Occipital lobe (tissue), 2 donors: ENCODE results near the gene GPBAR1. TPM values are rescaled to one million over a fixed set of nuclear protein-coding genes. Genes with fewer than 3 reads are reported as not detected.
A peak's percentile ranks its signal among the peaks of the same experiment; 100 is the strongest.
"Not testable (repeated sequence)": the region's sequence is repeated elsewhere in the genome, so short reads cannot be mapped to it uniquely, and the experiment has no call there.

Source experiments
- DNase-seq: peaks from one replicate; lab custom pipeline; 2025; lab: John Stamatoyannopoulos, UW
- total RNA-seq: library from RNA; depleted of rRNA; stranded (reverse); fragments of >200 nt; gene quantifications from one replicate; pipeline ENCODE4 v1.2.3, GENCODE V29; 2014

Gene GPBAR1
- total RNA-seq, 1 donor from 2014 or later: not detected

- no peak for DNase-seq
These were observed 6.4 kb downstream of the GPBAR1 start for GRCh38 chr2:218267259-218267658.

GRCh38 chr2:218269900-218270720, 9.3 kb downstream of the GPBAR1 start, which contains the start of the genes AAMP and PNKD:
TSS of gene AAMP (minus strand) at chr2:218270137. CDS start at chr2:218270086, 51 bp downstream.
TSS of gene PNKD (plus strand) at chr2:218270519. CDS start at chr2:218270536, 17 bp downstream.
- DNase-seq: peak; percentile 100

- DNase-seq: no peak
These were observed 10.1 kb downstream of the GPBAR1 start for GRCh38 chr2:218270721-218271486.

- DNase-seq: no peak
These were observed 10.6 kb downstream of the GPBAR1 start for GRCh38 chr2:218271487-218271797.

- DNase-seq: no peak
These were observed 11.2 kb downstream of the GPBAR1 start for GRCh38 chr2:218271865-218272530.

GRCh38 chr2:218272531-218273212, 11.9 kb downstream of the GPBAR1 start:
- DNase-seq: peak; percentile 64

DNA sequence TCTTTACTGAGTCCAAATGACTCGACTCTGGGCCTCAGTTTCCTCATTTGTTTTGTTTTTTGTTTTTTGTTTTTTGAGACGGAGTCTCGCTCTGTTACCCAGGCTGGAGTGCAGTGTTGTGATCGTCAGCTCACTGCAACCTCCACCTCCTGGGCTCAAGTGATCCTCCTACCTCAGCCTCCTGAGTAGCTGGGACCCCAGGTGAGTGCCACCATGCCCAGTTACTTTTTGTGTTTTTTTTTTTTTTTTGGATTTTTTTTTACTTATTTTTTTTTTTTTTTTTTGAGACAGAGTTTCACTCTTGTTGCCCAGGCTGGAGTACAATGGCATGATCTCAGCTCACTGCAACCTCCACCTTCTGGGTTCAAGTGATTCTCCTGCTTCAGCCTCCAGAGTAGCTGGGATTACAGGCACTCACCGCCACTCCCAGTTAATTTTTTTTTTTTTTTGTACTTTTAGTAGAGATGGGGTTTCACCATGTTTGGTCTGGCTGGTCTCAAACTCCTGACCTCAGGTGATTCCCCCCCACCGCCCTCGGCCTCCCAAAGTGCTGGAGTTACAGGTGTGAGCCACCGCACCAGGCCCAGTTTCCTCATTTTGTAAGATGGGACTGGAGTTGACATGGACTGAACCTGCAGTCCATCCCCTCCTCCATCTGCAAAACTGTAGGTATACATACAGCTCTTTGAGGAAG, 12.5 kb downstream of the GPBAR1 start:
- not testable (repeated sequence) for DNase-seq

DNA sequence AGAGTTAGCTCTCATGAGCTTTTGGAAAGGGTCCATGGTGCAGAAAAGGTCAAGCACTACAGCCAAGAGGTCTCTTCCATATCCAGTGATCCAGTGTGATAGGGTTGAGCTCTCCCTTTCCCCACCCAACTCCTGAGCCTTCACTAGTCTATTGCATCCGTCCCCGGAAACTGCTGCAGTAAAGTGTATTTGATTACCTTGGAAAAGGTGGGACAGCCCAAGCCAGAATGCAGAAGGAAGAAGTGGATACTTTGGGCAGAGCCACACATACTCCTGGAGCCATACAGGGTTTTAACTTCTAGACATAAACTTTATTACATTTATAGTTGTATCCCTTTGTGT, 13.1 kb downstream of the GPBAR1 start:
- no peak for DNase-seq

- no peak for DNase-seq
These were observed 13.8 kb downstream of the GPBAR1 start for GRCh38 chr2:218274586-218274985.

DNA sequence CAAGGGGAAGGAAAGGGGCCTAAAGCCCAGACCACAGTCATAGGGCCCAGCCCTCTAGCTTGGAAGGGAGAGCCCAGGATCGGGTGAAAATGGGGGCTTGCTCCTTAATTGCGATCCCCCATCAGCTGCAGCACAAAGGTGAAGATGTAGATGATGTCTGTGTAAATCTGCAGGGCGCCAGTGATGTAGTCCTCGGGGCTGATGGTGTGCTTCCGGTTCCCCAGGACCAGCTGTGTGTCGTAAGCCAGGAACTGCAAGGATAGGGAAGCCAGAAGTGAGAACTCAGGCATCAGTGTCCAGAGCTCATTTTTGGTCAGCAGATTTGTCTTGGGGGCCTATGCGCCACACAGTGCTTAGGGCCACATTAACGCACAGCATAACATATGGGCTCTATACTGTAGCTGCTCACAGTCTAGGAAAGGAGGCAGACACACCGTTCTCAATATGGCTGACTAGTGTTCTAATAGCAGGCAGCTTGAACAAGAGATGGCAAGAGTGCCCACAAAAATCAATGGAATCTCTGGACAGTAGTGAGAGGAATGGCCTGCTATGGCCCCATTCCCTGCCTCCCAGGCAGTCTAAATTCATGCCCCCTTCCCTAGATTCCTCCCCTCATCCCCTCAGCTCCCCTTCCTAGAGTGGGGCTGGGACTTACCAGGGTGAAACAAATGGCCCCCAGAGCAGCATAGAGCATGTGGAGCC, 14.7 kb downstream of the GPBAR1 start:
- DNase-seq: no peak

- DNase-seq: no peak
These were observed 16.4 kb downstream of the GPBAR1 start for GRCh38 chr2:218276986-218277755.

- DNase-seq: no peak
These were observed 17.1 kb downstream of the GPBAR1 start for GRCh38 chr2:218277921-218278320.

DNA sequence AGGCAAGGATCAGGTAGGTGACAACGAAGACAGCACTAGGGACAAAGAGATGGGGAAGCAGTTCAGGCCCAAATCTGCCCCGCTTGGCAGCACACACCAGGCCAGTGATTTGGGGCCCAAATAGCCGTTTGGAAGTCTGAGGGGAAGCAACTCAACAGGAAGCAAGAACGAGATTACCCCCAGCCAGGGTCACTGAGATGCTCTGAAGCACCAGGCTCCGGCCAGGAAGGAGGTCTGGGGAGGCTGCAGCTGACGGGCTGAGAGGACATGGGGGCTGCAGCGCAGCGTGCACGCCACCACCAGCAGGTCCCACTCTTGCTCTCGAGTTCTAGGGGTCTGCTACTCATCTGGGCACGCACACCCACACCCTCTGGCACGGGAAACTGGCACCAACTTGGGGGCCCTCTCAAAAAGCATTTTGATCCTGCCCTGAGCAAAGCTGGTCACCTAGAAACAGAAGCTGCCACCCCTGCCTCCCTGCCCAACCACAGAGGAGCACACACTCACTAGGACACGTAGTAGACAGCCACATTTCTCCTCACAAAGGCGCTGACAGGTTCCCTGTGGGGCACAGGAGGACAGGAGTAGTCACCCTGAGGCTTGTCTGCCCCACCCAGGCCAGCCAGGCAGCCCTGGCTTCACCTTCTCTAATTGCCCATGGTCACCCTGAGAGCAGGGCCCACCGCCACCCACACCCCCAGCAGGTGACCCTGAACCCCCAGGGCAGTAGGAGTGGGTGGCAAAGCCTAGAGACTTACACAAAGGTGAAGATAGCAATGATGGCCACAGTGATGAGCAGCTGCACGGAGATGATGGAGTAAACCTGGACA, 17.9 kb downstream of the GPBAR1 start:
- DNase-seq: no peak

DNA sequence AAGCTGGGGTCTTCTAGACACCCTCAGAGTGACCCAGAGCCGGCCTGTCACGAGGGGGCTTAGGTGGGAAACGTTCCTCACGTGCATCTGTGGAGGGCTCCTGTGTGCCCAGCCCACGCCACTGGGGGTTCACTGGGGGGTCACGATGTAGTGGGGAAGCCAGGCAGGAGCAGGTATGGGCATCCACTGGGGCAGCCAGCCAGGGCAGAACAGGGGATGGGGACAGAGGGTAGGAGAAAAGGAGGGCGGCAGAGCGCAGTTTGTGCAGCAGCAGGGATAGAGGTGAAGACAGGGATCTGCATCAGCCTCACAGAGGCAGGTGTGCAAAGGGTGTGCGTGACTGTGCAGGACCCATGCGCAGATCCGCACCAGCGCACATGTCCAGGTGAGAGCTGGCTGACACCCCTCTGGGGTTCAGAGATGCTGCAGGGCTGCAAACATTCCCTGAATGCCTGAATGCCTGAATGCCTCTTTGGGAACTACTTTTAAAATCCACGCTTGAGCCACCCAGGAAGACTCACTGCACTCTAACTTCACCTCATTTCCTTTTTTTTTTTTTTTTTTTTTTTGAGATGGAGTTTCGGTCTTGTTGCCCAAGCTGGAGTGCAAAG, 19.6 kb downstream of the GPBAR1 start:
- DNase-seq: no peak

- no peak for DNase-seq
These were observed 20.6 kb downstream of the GPBAR1 start for GRCh38 chr2:218281449-218281848.

GRCh38 chr2:218282173-218282991, 21.6 kb downstream of the GPBAR1 start:
- DNase-seq: peak; percentile 41

DNA sequence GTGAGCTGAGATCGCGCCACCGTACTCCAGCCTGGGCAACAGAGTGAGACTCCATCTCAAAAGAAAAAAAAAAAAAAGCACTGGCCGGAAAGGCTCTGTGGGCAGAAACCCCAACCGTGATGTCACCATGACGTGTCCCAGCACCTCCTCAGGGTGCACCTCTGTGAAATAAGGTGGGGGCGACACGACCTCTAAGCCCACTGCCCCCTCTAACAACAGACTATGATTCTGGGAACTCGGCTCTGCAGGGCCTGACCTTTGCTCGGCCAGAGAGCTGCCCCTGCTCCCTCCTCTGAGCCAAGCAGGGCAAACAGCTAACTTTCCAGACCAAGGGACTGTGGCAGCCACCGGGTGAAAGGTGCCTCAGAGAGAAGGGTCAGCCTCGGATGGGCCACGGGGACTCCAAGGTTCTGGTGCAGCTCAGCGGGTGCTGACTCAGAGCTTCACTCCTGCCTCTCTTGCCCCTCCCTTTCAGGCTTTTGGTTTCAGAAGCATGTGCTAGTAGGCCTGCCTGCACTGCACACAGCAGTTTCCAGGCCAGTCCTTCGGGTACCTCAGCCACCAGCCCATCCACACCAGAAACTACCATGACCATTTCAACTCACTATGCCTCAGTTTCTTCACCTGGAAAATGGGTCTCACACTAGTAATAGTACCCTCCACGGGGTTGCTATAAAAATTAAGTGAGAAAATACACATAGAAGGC, 23.4 kb downstream of the GPBAR1 start:
- no peak for DNase-seq
